ENCODE data around the gene SMOC2. TPM values are rescaled to one million over a fixed set of nuclear protein-coding genes. Genes with fewer than 3 reads are reported as not detected.

The SMOC2 gene
- total RNA-seq, 4 donors from 2014 or later, result 10.7 to 14.9 (median 13.7) TPM

- H3K27me3 ChIP-seq, result no peaks in the 10 kb centered on the region
- H3K4me1 ChIP-seq, result no peaks in the 10 kb centered on the region
- DNase-seq, result no peak
- no peak for TF ChIP-seq CTCF (IDR thresholded peaks at IDR 0.05)
- TF ChIP-seq POLR2A (IDR thresholded peaks at IDR 0.05), result no peak
- no peaks in the 10 kb centered on the region for H3K9me3 ChIP-seq
- no peaks in the 10 kb centered on the region for H3K36me3 ChIP-seq
- no peak overlapping the region for H3K27ac ChIP-seq
- H3K4me3 ChIP-seq, result no peak overlapping the region
Observed at GRCh38 chr6:168637834-168638233, 196.8 kb downstream of the SMOC2 start.

GRCh38 chr6:168638468-168639271 lies 197.7 kb downstream of the SMOC2 start:
- TF ChIP-seq POLR2A (IDR thresholded peaks at IDR 0.05) (no peak), CTCF (IDR thresholded peaks at IDR 0.05) (no peak)
- Histone ChIP-seq H3K36me3 (no peaks in the 10 kb centered on the region), H3K27me3 (no peaks in the 10 kb centered on the region), H3K4me3 (no peak overlapping the region), H3K4me1 (no peaks in the 10 kb centered on the region), H3K9me3 (no peaks in the 10 kb centered on the region), H3K27ac (no peak overlapping the region)
- no peak for DNase-seq

- TF ChIP-seq CTCF (IDR thresholded peaks at IDR 0.05) (no peak), POLR2A (IDR thresholded peaks at IDR 0.05) (no peak)
- no peak for DNase-seq
- Histone ChIP-seq H3K36me3 (no peaks in the 10 kb centered on the region), H3K9me3 (no peaks in the 10 kb centered on the region), H3K4me1 (no peaks in the 10 kb centered on the region), H3K27me3 (no peaks in the 10 kb centered on the region), H3K27ac (no peak overlapping the region), H3K4me3 (no peak overlapping the region)
Observed at GRCh38 chr6:168640181-168640580, 199.2 kb downstream of the SMOC2 start.

GRCh38 chr6:168640768-168641167 lies 199.8 kb downstream of the SMOC2 start:
- Histone ChIP-seq H3K4me1 (no peaks in the 10 kb centered on the region), H3K27ac (no peak overlapping the region), H3K9me3 (no peaks in the 10 kb centered on the region), H3K36me3 (no peaks in the 10 kb centered on the region), H3K27me3 (no peaks in the 10 kb centered on the region), H3K4me3 (no peak overlapping the region)
- DNase-seq, result no peak
- TF ChIP-seq POLR2A (IDR thresholded peaks at IDR 0.05) (no peak), CTCF (IDR thresholded peaks at IDR 0.05) (no peak)

GRCh38 chr6:168641446-168641845 lies 200.5 kb downstream of the SMOC2 start:
- TF ChIP-seq POLR2A (IDR thresholded peaks at IDR 0.05), result no peak
- no peak for TF ChIP-seq CTCF (IDR thresholded peaks at IDR 0.05)
- H3K27me3 ChIP-seq, result no peaks in the 10 kb centered on the region
- H3K9me3 ChIP-seq, result no peaks in the 10 kb centered on the region
- no peaks in the 10 kb centered on the region for H3K36me3 ChIP-seq
- no peak for DNase-seq
- H3K27ac ChIP-seq, result no peak overlapping the region
- no peak overlapping the region for H3K4me3 ChIP-seq
- no peaks in the 10 kb centered on the region for H3K4me1 ChIP-seq

All from Peyer's patch (tissue), 4 donors.